ENCODE data around the gene IGF2BP2.
A peak's percentile ranks its signal among the peaks of the same experiment; 100 is the strongest.
"Not testable (repeated sequence)": the region's sequence is repeated elsewhere in the genome, so short reads cannot be mapped to it uniquely, and the experiment has no call there.

IGF2BP2 gene

GRCh38 chr3:185820973-185821758 is 3.7 kb downstream of the IGF2BP2 start:
- TF ChIP-seq CTCF (IDR thresholded peaks at IDR 0.05; ENCODE audit: insufficient read depth, missing control alignments), result no peak
- no peak for FAIRE-seq
- no peak for DNase-seq (ENCODE audit: insufficient read length, low spot score)

- no peak for DNase-seq (ENCODE audit: insufficient read length, low spot score)
- FAIRE-seq, result peak; percentile 76
- TF ChIP-seq CTCF (IDR thresholded peaks at IDR 0.05; ENCODE audit: insufficient read depth, missing control alignments), result no peak
These were observed 6.5 kb downstream of the IGF2BP2 start for GRCh38 chr3:185818267-185818875.

GRCh38 chr3:185815391-185816282 is 9.2 kb downstream of the IGF2BP2 start:
- FAIRE-seq, result no peak
- no peak for DNase-seq (ENCODE audit: insufficient read length, low spot score)
- no peak for TF ChIP-seq CTCF (IDR thresholded peaks at IDR 0.05; ENCODE audit: insufficient read depth, missing control alignments)

GRCh38 chr3:185813691-185814215 is 11.1 kb downstream of the IGF2BP2 start:
- TF ChIP-seq CTCF (IDR thresholded peaks at IDR 0.05; ENCODE audit: insufficient read depth, missing control alignments), result no peak
- DNase-seq (ENCODE audit: insufficient read length, low spot score) (no peak), FAIRE-seq (no peak)

- DNase-seq (ENCODE audit: insufficient read length, low spot score), result no peak
- no peak for TF ChIP-seq CTCF (IDR thresholded peaks at IDR 0.05; ENCODE audit: insufficient read depth, missing control alignments)
- no peak for FAIRE-seq
These were observed 11.6 kb downstream of the IGF2BP2 start for GRCh38 chr3:185813205-185813604.

DNA sequence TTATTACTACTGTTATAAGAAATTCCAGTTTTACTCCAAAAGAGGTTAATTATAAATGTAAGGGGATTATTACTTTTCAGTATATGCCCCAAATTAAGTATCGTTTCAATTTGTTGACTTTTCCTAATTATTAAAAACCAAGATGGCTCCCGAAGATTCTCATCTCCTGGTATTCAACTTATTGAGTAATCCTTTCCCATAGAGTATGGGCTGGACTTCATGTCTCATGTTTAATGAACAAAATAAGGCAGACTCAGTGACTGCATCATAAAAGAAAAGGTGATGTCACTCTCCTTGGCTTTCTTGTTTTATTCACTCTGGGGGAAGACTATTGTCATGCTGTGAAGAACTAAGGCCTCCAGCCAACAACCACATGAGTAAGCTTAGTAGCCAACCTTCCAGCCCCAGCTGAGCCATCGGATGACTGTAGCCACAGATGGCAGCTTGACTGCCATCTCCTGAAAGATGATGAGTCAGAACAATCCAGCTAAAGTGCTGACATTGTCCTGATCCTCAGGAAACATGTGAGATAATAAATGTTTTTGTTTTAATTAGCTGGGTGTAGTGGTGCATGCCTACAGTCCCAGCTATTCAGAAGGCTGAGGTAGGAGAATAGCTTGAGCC is 17.3 kb downstream of the IGF2BP2 start:
- FAIRE-seq (no peak), DNase-seq (ENCODE audit: insufficient read length, low spot score) (no peak)
- no peak for TF ChIP-seq CTCF (IDR thresholded peaks at IDR 0.05; ENCODE audit: insufficient read depth, missing control alignments)

DNA sequence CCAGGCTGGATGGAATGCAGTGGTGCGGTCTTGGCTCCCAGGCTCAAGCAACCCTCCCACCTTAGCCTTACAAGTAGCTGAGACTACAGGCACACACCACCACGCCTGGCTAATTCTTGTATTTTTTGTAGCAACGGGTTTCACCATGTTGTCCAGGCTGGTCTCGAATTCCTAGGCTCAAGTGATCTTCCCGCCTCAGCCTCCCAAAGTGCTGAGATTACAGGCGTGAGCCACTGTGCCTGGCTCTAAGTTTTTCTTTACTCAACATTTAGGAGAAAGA is 26.1 kb downstream of the IGF2BP2 start:
- not testable (repeated sequence) for DNase-seq (ENCODE audit: insufficient read length, low spot score); FAIRE-seq

Measured in D721Med (cell line).